ENCODE measurements around the gene AIP.

Gene AIP

DNA sequence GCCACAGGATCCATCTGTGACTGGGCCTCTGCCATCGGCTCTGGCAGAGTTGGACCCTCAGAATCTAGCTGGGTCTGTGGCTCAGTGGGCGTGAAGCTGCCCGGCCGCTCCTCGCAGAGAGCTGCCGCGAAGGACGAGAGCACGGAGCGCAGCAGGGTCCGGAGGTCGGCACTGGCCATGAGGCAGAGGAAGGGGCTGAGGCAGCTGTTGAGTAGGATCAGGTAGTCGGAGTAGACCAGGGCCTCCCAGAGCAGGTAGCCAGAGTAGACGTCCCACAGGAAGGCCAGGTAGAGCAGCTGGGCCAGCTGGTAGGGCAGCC, 31.2 kb upstream of the AIP start:
- no peaks in the 10 kb centered on the region for H3K9me3 ChIP-seq (ENCODE audit: insufficient read depth, low read depth, low read length)
- no peak overlapping the region for H3K4me3 ChIP-seq (ENCODE audit: low read length, poor library complexity, severe bottlenecking)
- no peaks in the 10 kb centered on the region for H3K27me3 ChIP-seq (ENCODE audit: insufficient read depth, low read length, poor library complexity, severe bottlenecking)
- no peaks in the 10 kb centered on the region for H3K36me3 ChIP-seq (ENCODE audit: insufficient read depth, low read length)
- H3K4me1 ChIP-seq (ENCODE audit: insufficient read depth, low read length, poor library complexity, severe bottlenecking) = no peaks in the 10 kb centered on the region
- no peak overlapping the region for H2AFZ ChIP-seq (ENCODE audit: low read length)
- H4K20me1 ChIP-seq (ENCODE audit: insufficient read depth, low read length, poor library complexity, severe bottlenecking) = no peaks in the 10 kb centered on the region
- TF ChIP-seq CTCF (conservative IDR thresholded peaks at IDR 0.05; ENCODE audit: low read length) = no peak
- no peak for TF ChIP-seq EZH2phosphoT487 (IDR thresholded peaks at IDR 0.05; ENCODE audit: borderline replicate concordance)
- H3F3A ChIP-seq (ENCODE audit: low read depth) = no peaks in the 10 kb centered on the region
- H3K79me2 ChIP-seq (ENCODE audit: insufficient read depth, low read length) = no peaks in the 10 kb centered on the region
- no peak overlapping the region for H3K9ac ChIP-seq (ENCODE audit: low read depth, low read length, poor library complexity, severe bottlenecking)
- H3K4me2 ChIP-seq (ENCODE audit: low read depth, low read length, poor library complexity, severe bottlenecking) = no peak overlapping the region
- H3K9me2 ChIP-seq (replicated peaks; ENCODE audit: low read depth, low read length) = no peaks in the 10 kb centered on the region

DNA sequence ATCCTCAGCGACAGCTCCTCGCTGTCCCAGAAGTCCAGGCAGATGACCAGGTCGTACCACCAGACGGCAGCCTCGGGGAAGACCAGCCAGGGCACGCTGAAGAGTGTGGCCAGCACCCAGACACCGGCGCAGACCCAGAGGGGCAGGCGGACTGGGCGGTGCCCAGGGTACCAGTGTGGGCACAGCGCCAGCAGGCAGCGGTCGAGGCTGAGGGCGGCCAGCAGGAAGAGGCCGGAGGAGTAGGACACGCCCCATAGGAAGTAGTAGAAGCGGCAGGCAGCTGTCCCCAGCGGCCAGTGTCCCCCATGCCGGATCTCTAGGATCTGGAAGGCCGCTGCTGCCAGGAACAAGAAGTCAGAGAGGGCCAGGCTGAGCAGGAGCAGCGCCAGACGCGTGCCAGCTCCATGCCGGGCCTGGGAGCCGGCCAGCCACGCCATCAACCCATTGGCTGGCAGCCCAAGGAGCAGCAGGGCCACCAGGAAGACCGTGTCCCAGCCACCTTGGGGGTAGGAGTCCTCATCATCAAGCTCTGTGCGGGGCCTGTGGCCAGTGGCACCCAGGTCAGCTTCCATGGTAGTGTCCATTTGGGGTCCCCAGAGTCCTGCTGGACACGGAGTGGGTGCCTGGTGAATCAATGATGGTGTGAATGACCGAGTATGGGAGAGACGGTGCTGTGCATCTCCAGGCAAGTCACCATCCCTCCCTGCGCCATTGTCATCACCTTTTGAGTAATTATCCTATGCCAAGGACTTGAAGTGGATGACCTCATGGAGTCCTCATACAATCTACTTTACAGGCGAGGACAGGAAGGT, 30.5 kb upstream of the AIP start, which contains the start of gene GPR152:
Gene GPR152 (minus strand): TSS at position 589 of the 812 bp plus-strand sequence. CDS start 5 bp downstream, at position 584.
- Histone ChIP-seq H3K9ac (ENCODE audit: low read depth, low read length, poor library complexity, severe bottlenecking) (no peak within 1 kb of the TSS), H3K4me1 (ENCODE audit: insufficient read depth, low read length, poor library complexity, severe bottlenecking) (no peaks in the 10 kb centered on the region), H3F3A (ENCODE audit: low read depth) (no peaks in the 10 kb centered on the region), H3K36me3 (ENCODE audit: insufficient read depth, low read length) (no peaks in the 10 kb centered on the region), H3K4me3 (ENCODE audit: low read length, poor library complexity, severe bottlenecking) (no peak within 1 kb of the TSS), H3K79me2 (ENCODE audit: insufficient read depth, low read length) (no peaks in the 10 kb centered on the region), H2AFZ (ENCODE audit: low read length) (no peak within 1 kb of the TSS), H3K9me2 (replicated peaks; ENCODE audit: low read depth, low read length) (no peaks in the 10 kb centered on the region), H3K9me3 (ENCODE audit: insufficient read depth, low read depth, low read length) (no peaks in the 10 kb centered on the region), H3K27me3 (ENCODE audit: insufficient read depth, low read length, poor library complexity, severe bottlenecking) (no peaks in the 10 kb centered on the region), H4K20me1 (ENCODE audit: insufficient read depth, low read length, poor library complexity, severe bottlenecking) (no peaks in the 10 kb centered on the region), H3K4me2 (ENCODE audit: low read depth, low read length, poor library complexity, severe bottlenecking) (no peak within 1 kb of the TSS)
- no peak for TF ChIP-seq CTCF (conservative IDR thresholded peaks at IDR 0.05; ENCODE audit: low read length)
- no peak for TF ChIP-seq EZH2phosphoT487 (IDR thresholded peaks at IDR 0.05; ENCODE audit: borderline replicate concordance)

DNA sequence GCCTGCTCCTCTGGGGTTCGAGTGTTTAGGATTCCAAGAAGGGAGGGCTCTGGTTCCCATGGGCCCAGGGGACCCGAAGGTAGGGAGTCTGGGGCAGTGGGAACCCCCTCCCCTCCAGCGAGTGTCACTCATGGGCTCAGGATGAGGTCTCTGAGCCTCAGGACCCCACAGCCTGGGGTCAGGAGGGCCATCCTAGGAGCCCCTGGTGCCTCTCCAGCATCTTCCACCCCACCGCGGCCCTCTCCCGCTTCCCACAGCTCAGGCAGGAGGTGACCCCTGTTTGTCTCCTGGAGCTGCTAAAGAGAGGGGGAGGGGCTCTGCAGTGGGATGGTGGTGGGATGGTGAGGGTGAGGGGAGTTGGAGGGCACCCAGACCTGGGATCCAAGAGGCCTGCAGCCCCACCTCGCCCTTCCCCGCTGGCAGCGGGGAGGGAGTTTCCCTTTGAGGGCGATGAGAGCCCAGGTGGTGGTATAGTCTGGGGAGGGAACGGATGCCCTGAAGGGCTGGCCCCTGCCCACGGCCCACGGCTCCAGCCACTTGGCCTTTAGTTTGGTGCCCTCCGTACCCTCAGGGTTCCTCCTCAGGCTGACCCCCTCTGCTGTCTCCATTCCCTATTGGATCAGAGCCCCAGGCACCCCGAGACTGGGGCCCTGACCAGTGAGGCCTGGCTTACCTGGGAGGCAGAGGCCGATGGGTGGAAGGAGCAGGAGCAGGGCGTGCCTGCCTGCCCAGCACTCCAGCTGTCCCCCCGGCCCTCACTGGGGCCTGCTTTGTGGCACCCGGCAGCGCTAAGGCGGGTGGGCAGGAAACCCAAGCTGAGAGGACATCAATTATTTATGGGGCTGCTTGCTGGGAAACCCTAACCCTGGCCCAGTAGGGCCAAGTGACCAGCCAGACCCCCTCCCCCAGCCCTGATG, 28.8 kb upstream of the AIP start:
- Histone ChIP-seq H3F3A (ENCODE audit: low read depth) (no peaks in the 10 kb centered on the region), H3K4me3 (ENCODE audit: low read length, poor library complexity, severe bottlenecking) (no peak overlapping the region), H3K4me1 (ENCODE audit: insufficient read depth, low read length, poor library complexity, severe bottlenecking) (no peaks in the 10 kb centered on the region), H3K9me3 (ENCODE audit: insufficient read depth, low read depth, low read length) (no peaks in the 10 kb centered on the region), H3K79me2 (ENCODE audit: insufficient read depth, low read length) (no peaks in the 10 kb centered on the region), H4K20me1 (ENCODE audit: insufficient read depth, low read length, poor library complexity, severe bottlenecking) (no peaks in the 10 kb centered on the region), H3K9me2 (replicated peaks; ENCODE audit: low read depth, low read length) (no peaks in the 10 kb centered on the region), H3K27me3 (ENCODE audit: insufficient read depth, low read length, poor library complexity, severe bottlenecking) (no peaks in the 10 kb centered on the region), H2AFZ (ENCODE audit: low read length) (no peak overlapping the region), H3K36me3 (ENCODE audit: insufficient read depth, low read length) (no peaks in the 10 kb centered on the region), H3K4me2 (ENCODE audit: low read depth, low read length, poor library complexity, severe bottlenecking) (no peak overlapping the region), H3K9ac (ENCODE audit: low read depth, low read length, poor library complexity, severe bottlenecking) (no peak overlapping the region)
- TF ChIP-seq CTCF (conservative IDR thresholded peaks at IDR 0.05; ENCODE audit: low read length) = no peak
- no peak for TF ChIP-seq EZH2phosphoT487 (IDR thresholded peaks at IDR 0.05; ENCODE audit: borderline replicate concordance)

All from Loucy (cell line).